MM.1S (cell line): ENCODE results near the gene SBSN.

Experiments used
- CTCF ChIP-seq: fragments of 300-600 bp; sonication (generic); IDR thresholded peaks from 2 replicates; pipeline ENCODE4 v1.5.1; 2016; ENCODE audit warnings: antibody characterized with exemption, low read length, mixed read lengths
- EZH2phosphoT487 ChIP-seq: fragments of 300-600 bp; sonication (generic); IDR thresholded peaks from 2 replicates; pipeline ENCODE4 v1.6.1; 2018; ENCODE audit warnings: antibody characterized with exemption, low read length

DNA sequence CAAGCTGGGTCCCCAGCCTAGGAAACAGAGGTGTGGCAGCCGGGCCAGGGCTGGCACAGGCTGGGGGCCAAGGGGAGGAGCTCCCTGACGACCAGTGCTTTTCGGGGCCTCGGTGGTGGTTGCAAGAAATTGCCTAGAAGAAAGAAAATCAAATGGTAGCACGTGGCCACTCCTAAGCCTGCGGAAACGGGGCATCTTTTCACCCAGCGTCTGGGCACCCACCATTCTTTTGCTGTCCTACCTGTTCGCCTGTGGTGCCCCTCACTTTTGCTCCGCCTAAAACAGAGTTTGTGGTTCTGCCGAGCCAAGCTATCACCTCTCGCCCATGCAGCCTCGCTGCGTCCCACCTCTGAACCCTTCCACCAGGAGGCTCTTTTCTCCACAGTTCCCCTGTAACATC lies 30.7 kb downstream of the SBSN start:
- no peak for TF ChIP-seq CTCF
- TF ChIP-seq EZH2phosphoT487 = no peak
